Raji (cell line): ENCODE data around the gene CCDC51.

ENCODE experiments used
- POLR2A ChIP-seq: IDR thresholded peaks from 2 replicates; pipeline ENCODE4 v1.6.1; 2011; ENCODE audit warnings: low read depth, low read length, control low read depth; ENCODE audit not compliant: insufficient read depth

CCDC51 gene

GRCh38 chr3:48467473-48468267 lies 27.8 kb upstream of the CCDC51 start:
- 0 out of 2 replicates have a peak, but pooled peaks have one; percentile 3 for TF ChIP-seq POLR2A

GRCh38 chr3:48467110-48467454 lies 27.2 kb upstream of the CCDC51 start:
- TF ChIP-seq POLR2A: no peak

DNA sequence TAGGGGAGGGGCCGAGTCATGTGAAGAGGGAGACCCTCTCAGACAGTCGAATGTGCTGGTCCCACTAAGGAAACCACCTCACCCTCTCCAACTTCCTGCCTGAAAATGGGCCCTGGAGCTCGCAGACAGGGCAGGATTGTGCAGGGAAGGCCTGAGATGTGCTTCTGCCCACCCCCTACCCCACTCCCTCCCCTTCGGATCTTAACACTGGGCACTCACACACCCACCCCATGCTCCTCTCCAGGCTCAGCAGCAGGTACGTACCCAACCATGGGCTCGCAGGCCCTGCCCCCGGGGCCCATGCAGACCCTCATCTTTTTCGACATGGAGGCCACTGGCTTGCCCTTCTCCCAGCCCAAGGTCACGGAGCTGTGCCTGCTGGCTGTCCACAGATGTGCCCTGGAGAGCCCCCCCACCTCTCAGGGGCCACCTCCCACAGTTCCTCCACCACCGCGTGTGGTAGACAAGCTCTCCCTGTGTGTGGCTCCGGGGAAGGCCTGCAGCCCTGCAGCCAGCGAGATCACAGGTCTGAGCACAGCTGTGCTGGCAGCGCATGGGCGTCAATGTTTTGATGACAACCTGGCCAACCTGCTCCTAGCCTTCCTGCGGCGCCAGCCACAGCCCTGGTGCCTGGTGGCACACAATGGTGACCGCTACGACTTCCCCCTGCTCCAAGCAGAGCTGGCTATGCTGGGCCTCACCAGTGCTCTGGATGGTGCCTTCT lies 26.6 kb upstream of the CCDC51 start:
- peak; percentile 12; the same call in 1 of the 2 replicates for TF ChIP-seq POLR2A

- peak; percentile 97 for TF ChIP-seq POLR2A
Measured at GRCh38 chr3:48465531-48466378, 25.8 kb upstream of the CCDC51 start.

- no peak for TF ChIP-seq POLR2A
Measured at GRCh38 chr3:48465237-48465530, 25.3 kb upstream of the CCDC51 start.

DNA sequence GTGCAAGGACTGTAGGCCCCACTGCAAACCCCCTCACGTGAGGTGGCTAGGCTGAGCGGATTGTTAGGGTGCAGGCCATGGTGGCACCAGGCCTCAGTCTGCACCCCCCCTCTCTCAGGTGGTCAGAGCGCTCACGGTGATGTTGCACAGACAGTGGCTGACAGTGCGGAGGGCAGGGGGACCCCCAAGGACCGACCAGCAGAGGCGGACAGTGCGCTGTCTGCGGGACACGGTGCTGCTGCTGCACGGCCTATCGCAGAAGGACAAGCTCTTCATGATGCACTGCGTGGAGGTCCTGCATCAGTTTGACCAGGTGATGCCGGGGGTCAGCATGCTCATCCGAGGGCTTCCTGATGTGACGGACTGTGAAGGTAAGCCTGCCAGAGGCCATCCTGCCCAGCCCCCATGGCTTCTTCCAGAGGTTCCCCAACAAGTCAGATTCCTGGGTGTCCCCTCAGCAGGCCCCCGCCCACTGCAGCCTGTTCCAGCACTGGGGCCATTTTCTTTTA lies 24.8 kb upstream of the CCDC51 start:
- TF ChIP-seq POLR2A: no peak

GRCh38 chr3:48463703-48464102 lies 23.8 kb upstream of the CCDC51 start:
- TF ChIP-seq POLR2A: 0 out of 2 replicates have a peak, but pooled peaks have one; percentile 11

DNA sequence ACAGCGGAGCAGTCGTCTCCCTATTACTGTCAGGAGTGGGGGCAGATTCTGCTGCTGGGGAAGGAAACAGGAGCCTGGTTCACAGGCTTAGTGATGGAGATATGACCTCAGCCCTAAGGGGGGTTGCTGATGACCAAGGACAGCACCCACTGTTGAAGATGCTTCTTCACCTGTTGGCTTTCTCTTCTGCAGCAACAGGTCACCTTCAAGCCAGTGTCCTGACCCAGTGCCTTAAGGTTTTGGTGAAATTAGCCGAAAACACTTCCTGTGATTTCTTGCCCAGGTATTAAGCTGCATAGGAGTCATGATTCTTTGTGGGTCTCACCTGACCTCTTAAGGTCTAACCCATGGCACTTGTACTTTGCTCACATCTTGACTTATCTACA lies 20.6 kb upstream of the CCDC51 start:
- TF ChIP-seq POLR2A: no peak

- no peak for TF ChIP-seq POLR2A
Measured at GRCh38 chr3:48459773-48460516, 20.0 kb upstream of the CCDC51 start.

GRCh38 chr3:48459331-48459730 lies 19.4 kb upstream of the CCDC51 start:
- TF ChIP-seq POLR2A: no peak

DNA sequence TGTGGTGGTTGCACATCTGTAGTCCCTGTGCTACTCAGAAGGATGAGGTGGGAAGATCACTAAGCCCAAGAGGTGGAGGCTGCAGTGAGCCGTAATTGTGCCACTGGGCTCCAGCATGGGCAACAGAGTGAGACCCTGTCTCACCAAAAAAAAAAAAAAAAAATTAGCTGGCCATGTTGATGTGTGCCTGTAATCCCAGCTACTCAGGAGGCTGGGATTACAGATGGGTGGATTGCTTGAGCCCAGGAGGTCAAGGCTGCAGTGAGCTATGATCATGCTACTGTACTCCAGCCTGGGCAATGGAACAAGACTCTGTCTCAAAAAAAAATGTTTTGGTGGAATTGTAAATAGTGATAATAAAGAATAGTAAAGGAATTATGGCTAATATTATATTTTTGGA lies 16.5 kb upstream of the CCDC51 start:
- no peak for TF ChIP-seq POLR2A

- TF ChIP-seq POLR2A: no peak
Measured at GRCh38 chr3:48451270-48451669, 11.4 kb upstream of the CCDC51 start.

GRCh38 chr3:48446425-48447193 lies 6.7 kb upstream of the CCDC51 start, which contains the start of gene ATRIP:
TSS of gene ATRIP (plus strand) at chr3:48446737. CDS start at chr3:48446846, 109 bp downstream.
- peak; percentile 97 for TF ChIP-seq POLR2A

GRCh38 chr3:48446043-48446424 lies 6.1 kb upstream of the CCDC51 start:
- TF ChIP-seq POLR2A: no peak

GRCh38 chr3:48445277-48445882 lies 5.5 kb upstream of the CCDC51 start:
- no peak for TF ChIP-seq POLR2A
